Osteoblast (primary cell): ENCODE measurements around the gene PLCB4. TPM values are rescaled to one million over a fixed set of nuclear protein-coding genes. Genes with fewer than 3 reads are reported as not detected.

ENCODE experiments used
- DNase-seq: peaks from one replicate; pipeline ENCODE4 v3.0.0; 2011; ENCODE audit warnings: low spot score, mixed read lengths; ENCODE audit not compliant: insufficient read length; ENCODE audit errors: missing footprints
- H2AFZ ChIP-seq: 2 replicates; pipeline ENCODE4 v1.6.0; 2011; ENCODE audit warnings: mild to moderate bottlenecking, low read length
- H3K27ac ChIP-seq: 2 replicates; pipeline ENCODE4 v1.5.1; 2011; ENCODE audit warnings: mild to moderate bottlenecking, low read depth, low read length, moderate library complexity
- H3K27me3 ChIP-seq: 2 replicates; pipeline ENCODE4 v1.6.0; 2012; ENCODE audit warnings: mild to moderate bottlenecking, control low read depth, inconsistent platforms, low read length, moderate library complexity; ENCODE audit not compliant: insufficient read depth
- H3K36me3 ChIP-seq: 2 replicates; pipeline ENCODE4 v1.5.1; 2011; ENCODE audit warnings: mild to moderate bottlenecking, low read length, control low read depth, moderate library complexity; ENCODE audit not compliant: insufficient read depth
- H3K4me1 ChIP-seq: 2 replicates; pipeline ENCODE4 v1.5.1; 2011; ENCODE audit warnings: mild to moderate bottlenecking, low read length, control low read depth, moderate library complexity; ENCODE audit not compliant: insufficient read depth
- H3K4me2 ChIP-seq: 2 replicates; pipeline ENCODE4 v1.6.0; 2011; ENCODE audit warnings: mild to moderate bottlenecking, low read length; ENCODE audit not compliant: insufficient read depth
- H3K4me3 ChIP-seq: fragments of 200-600 bp; sonication (generic); 3 replicates; pipeline ENCODE4 v1.5.1; 2012; ENCODE audit warnings: mild to moderate bottlenecking, low read length, inconsistent platforms; ENCODE audit not compliant: insufficient read depth
- H3K79me2 ChIP-seq: 2 replicates; pipeline ENCODE4 v1.6.0; 2012; ENCODE audit warnings: mild to moderate bottlenecking, low read length, control low read depth, inconsistent platforms; ENCODE audit not compliant: insufficient read depth
- H3K9me3 ChIP-seq: 2 replicates; pipeline ENCODE4 v1.5.1; 2011; ENCODE audit warnings: low read depth, low read length, control low read depth
- H4K20me1 ChIP-seq: 2 replicates; pipeline ENCODE4 v1.6.0; 2012; ENCODE audit warnings: mild to moderate bottlenecking, low read length, control low read depth; ENCODE audit not compliant: insufficient read depth
- CTCF ChIP-seq: IDR thresholded peaks from 2 replicates; pipeline ENCODE4 v1.5.1; 2011; ENCODE audit warnings: mild to moderate bottlenecking, low read depth, low read length, moderate library complexity; ENCODE audit errors: extremely low read depth
- total RNA-seq: library from RNA; depleted of rRNA; stranded (reverse); fragments of >200 nt; gene quantifications from 2 replicates; pipeline ENCODE4 v1.2.3, GENCODE V29; 2012

PLCB4 gene
- total RNA-seq, 1 donor, result 13.0 TPM

- Histone ChIP-seq H3K4me3 (no peak overlapping the region), H2AFZ (no peak overlapping the region)
Measured at GRCh38 chr20:9392892-9393857, 324.3 kb downstream of the PLCB4 start.

GRCh38 chr20:9395971-9396370 is 327.1 kb downstream of the PLCB4 start:
- no peak for DNase-seq
- no peaks in the 10 kb centered on the region for H4K20me1 ChIP-seq
- no peak for TF ChIP-seq CTCF
- H3K36me3 ChIP-seq, result peaks cover 8% of the 10 kb centered on the region
- no peaks in the 10 kb centered on the region for H3K79me2 ChIP-seq
- no peaks in the 10 kb centered on the region for H3K27me3 ChIP-seq
- H3K9me3 ChIP-seq, result no peaks in the 10 kb centered on the region
- no peak overlapping the region for H3K27ac ChIP-seq
- peaks cover 32% of the 10 kb centered on the region for H3K4me1 ChIP-seq
- H3K4me3 ChIP-seq, result no peak overlapping the region
- no peak overlapping the region for H2AFZ ChIP-seq
- H3K4me2 ChIP-seq, result no peak overlapping the region

More at GRCh38 chr20:9392892-9393857, 324.3 kb downstream of the PLCB4 start:
- Histone ChIP-seq H3K79me2 (no peaks in the 10 kb centered on the region), H3K4me1 (peaks cover 15% of the 10 kb centered on the region), H3K27ac (no peak overlapping the region), H4K20me1 (no peaks in the 10 kb centered on the region), H3K27me3 (no peaks in the 10 kb centered on the region), H3K36me3 (peaks cover 13% of the 10 kb centered on the region), H3K9me3 (no peaks in the 10 kb centered on the region), H3K4me2 (no peak overlapping the region)
- TF ChIP-seq CTCF, result peak; percentile 90
- peak; percentile 93 for DNase-seq

DNA sequence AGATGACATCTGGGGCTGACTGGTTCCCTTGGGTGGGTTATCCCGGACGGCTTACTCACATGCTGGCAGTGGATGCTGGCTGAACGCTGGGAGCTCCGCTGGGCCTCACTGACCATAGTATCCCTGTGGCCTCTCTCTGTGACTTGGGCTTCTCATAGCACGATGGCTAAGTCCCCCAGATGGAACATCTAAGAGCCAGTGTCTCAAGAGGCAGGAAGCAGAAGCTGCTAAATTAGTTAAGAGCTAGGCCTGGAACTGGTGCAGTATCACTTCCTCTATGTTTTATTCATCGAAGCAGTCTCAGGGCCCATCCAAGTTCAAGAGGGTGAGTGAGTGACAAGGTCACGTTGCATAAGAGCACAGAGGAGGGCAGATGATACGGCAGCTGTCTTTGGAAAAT is 329.0 kb downstream of the PLCB4 start:
- Histone ChIP-seq H3K9me3 (no peaks in the 10 kb centered on the region), H3K79me2 (no peaks in the 10 kb centered on the region), H2AFZ (peak overlapping the region; percentile 56), H3K4me1 (peaks cover 35% of the 10 kb centered on the region), H3K4me2 (peak overlapping the region; percentile 22), H3K4me3 (no peak overlapping the region), H3K27ac (peak overlapping the region; percentile 45), H3K36me3 (peaks cover 26% of the 10 kb centered on the region), H4K20me1 (no peaks in the 10 kb centered on the region), H3K27me3 (no peaks in the 10 kb centered on the region)
- no peak for DNase-seq
- TF ChIP-seq CTCF, result no peak

DNA sequence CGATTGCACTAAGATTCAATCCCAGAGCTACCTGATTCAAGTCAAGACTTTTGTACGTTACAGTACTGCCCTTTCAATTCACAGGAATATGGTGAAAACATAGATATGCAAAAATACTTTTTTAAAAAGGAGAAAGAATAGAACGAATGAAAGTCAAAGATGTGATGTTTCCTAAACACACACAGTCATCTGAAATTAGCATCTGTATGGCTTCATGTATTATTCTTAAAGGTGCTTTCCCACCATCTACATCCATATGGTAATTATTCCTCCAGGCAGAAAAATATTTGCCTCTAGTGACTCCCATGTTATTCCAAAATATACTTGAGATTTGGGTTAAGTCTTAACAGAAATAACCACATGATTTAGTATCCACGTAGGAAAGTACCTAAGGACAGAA is 330.0 kb downstream of the PLCB4 start:
- Histone ChIP-seq H3K4me1 (peaks cover 32% of the 10 kb centered on the region), H3K4me3 (no peak overlapping the region), H3K79me2 (no peaks in the 10 kb centered on the region), H3K27ac (no peak overlapping the region), H3K4me2 (no peak overlapping the region), H4K20me1 (no peaks in the 10 kb centered on the region), H2AFZ (no peak overlapping the region), H3K9me3 (no peaks in the 10 kb centered on the region), H3K27me3 (no peaks in the 10 kb centered on the region), H3K36me3 (peaks cover 32% of the 10 kb centered on the region)
- DNase-seq, result no peak
- no peak for TF ChIP-seq CTCF
